Muscle layer of duodenum (tissue), 2 donors: ENCODE measurements around the gene RAB25.
A peak's percentile ranks its signal among the peaks of the same experiment; 100 is the strongest.

Experiments used
- H3K27ac ChIP-seq: one replicate; pipeline ENCODE4 v1.7.0; 2013; ENCODE audit warnings: mild to moderate bottlenecking, low read length
- H3K27me3 ChIP-seq: one replicate; pipeline ENCODE4 v1.7.0; 2013; ENCODE audit warnings: low read depth, mild to moderate bottlenecking, control low read depth, low read length
- H3K36me3 ChIP-seq, 2 donors: one replicate each; pipeline ENCODE4 v1.7.0; 2013; ENCODE audit warnings: low read length in 2 of 2, control low read depth in 1 of 2, mild to moderate bottlenecking in 1 of 2; ENCODE audit not compliant: insufficient read depth in 2 of 2, control insufficient read depth in 1 of 2
- H3K4me1 ChIP-seq, 2 donors: one replicate each; pipeline ENCODE4 v1.7.0; 2013; ENCODE audit warnings: low read length in 2 of 2, mild to moderate bottlenecking in 2 of 2, control low read depth in 1 of 2, moderate library complexity in 1 of 2; ENCODE audit not compliant: insufficient read depth in 2 of 2, control insufficient read depth in 1 of 2
- H3K4me3 ChIP-seq, 2 donors: one replicate each; pipeline ENCODE4 v1.7.0; 2013; ENCODE audit warnings: low read length in 2 of 2, low read depth in 1 of 2, mild to moderate bottlenecking in 1 of 2
- H3K9me3 ChIP-seq, 2 donors: one replicate each; pipeline ENCODE4 v1.7.0; 2013; ENCODE audit warnings: low read length in 2 of 2, control low read depth in 1 of 2, mild to moderate bottlenecking in 1 of 2; ENCODE audit not compliant: control insufficient read depth in 1 of 2
- donor health status: healthy.

RAB25 gene

GRCh38 chr1:156104861-156105832, 44.2 kb downstream of the RAB25 start:
- peaks cover 41 to 66% of the 10 kb centered on the region in 2 donors for H3K4me1 ChIP-seq
- peak overlapping the region; percentile 45 to 55 for H3K4me3 ChIP-seq
- no peaks in the 10 kb centered on the region for H3K27me3 ChIP-seq
- H3K36me3 ChIP-seq, result peaks cover 0 to 3% of the 10 kb centered on the region in 2 donors
- H3K9me3 ChIP-seq, result no peaks in the 10 kb centered on the region
- H3K27ac ChIP-seq, result peak overlapping the region; percentile 98

GRCh38 chr1:156106624-156107488, 45.9 kb downstream of the RAB25 start:
- peaks cover 38 to 59% of the 10 kb centered on the region in 2 donors for H3K4me1 ChIP-seq
- H3K36me3 ChIP-seq, result peaks cover 0 to 3% of the 10 kb centered on the region in 2 donors
- H3K4me3 ChIP-seq, result peak overlapping the region; percentile 21 to 40
- H3K9me3 ChIP-seq, result no peaks in the 10 kb centered on the region
- no peaks in the 10 kb centered on the region for H3K27me3 ChIP-seq
- peak overlapping the region; percentile 98 for H3K27ac ChIP-seq

- Histone ChIP-seq H3K36me3 (peaks cover 0 to 3% of the 10 kb centered on the region in 2 donors), H3K9me3 (no peaks in the 10 kb centered on the region), H3K4me1 (peaks cover 26 to 47% of the 10 kb centered on the region in 2 donors), H3K27me3 (no peaks in the 10 kb centered on the region), H3K4me3 (no peak overlapping the region), H3K27ac (no peak overlapping the region)
These were observed 47.1 kb downstream of the RAB25 start for GRCh38 chr1:156108057-156108456.

- Histone ChIP-seq H3K9me3 (no peaks in the 10 kb centered on the region), H3K4me1 (peaks cover 21 to 46% of the 10 kb centered on the region in 2 donors), H3K27ac (no peak overlapping the region)
These were observed 47.8 kb downstream of the RAB25 start for GRCh38 chr1:156108664-156109241.

GRCh38 chr1:156110252-156110651, 49.3 kb downstream of the RAB25 start:
- Histone ChIP-seq H3K27ac (no peak overlapping the region), H3K36me3 (peaks cover 0 to 13% of the 10 kb centered on the region in 2 donors), H3K4me3 (no peak overlapping the region), H3K4me1 (peaks cover 9 to 34% of the 10 kb centered on the region in 2 donors), H3K27me3 (no peaks in the 10 kb centered on the region), H3K9me3 (no peaks in the 10 kb centered on the region)

More at GRCh38 chr1:156108664-156109241, 47.8 kb downstream of the RAB25 start:
- H3K4me3 ChIP-seq, result no peak overlapping the region
- H3K27me3 ChIP-seq, result no peaks in the 10 kb centered on the region
- H3K36me3 ChIP-seq, result peaks cover 0 to 5% of the 10 kb centered on the region in 2 donors

GRCh38 chr1:156111355-156111962, 50.5 kb downstream of the RAB25 start:
- Histone ChIP-seq H3K27ac (no peak overlapping the region), H3K4me1 (peaks cover 5 to 24% of the 10 kb centered on the region in 2 donors), H3K4me3 (no peak overlapping the region), H3K9me3 (no peaks in the 10 kb centered on the region), H3K36me3 (peaks cover 0 to 18% of the 10 kb centered on the region in 2 donors), H3K27me3 (no peaks in the 10 kb centered on the region)

GRCh38 chr1:156112276-156113137, 51.5 kb downstream of the RAB25 start:
- Histone ChIP-seq H3K27me3 (no peaks in the 10 kb centered on the region), H3K4me1 (peaks cover 5 to 16% of the 10 kb centered on the region in 2 donors), H3K27ac (no peak overlapping the region), H3K36me3 (peaks cover 0 to 15% of the 10 kb centered on the region in 2 donors), H3K9me3 (no peaks in the 10 kb centered on the region), H3K4me3 (no peak overlapping the region)

- peaks cover 0 to 21% of the 10 kb centered on the region in 2 donors for H3K36me3 ChIP-seq
- peak overlapping the region; percentile 98 for H3K27ac ChIP-seq
- H3K4me3 ChIP-seq, result peak overlapping the region in 1 of 2 donors; percentile 92
- H3K9me3 ChIP-seq, result no peaks in the 10 kb centered on the region
- no peaks in the 10 kb centered on the region for H3K27me3 ChIP-seq
- peaks cover 5 to 21% of the 10 kb centered on the region in 2 donors for H3K4me1 ChIP-seq
These were observed 52.5 kb downstream of the RAB25 start for GRCh38 chr1:156113282-156113950.

GRCh38 chr1:156114101-156114918, 53.4 kb downstream of the RAB25 start, which contains the start of gene LMNA:
LMNA (plus strand) TSS chr1:156114711; CDS start chr1:156114919, 208 bp downstream.
- no peaks in the 10 kb centered on the region for H3K9me3 ChIP-seq
- peak within 1 kb of the TSS; percentile 98 for H3K27ac ChIP-seq
- H3K4me3 ChIP-seq, result peak within 1 kb of the TSS; percentile 92 to 99
- H3K4me1 ChIP-seq, result peaks cover 5 to 30% of the 10 kb centered on the region in 2 donors
- H3K27me3 ChIP-seq, result no peaks in the 10 kb centered on the region
- peaks cover 0 to 24% of the 10 kb centered on the region in 2 donors for H3K36me3 ChIP-seq
